ENCODE results near the gene POLE. TPM values are rescaled to one million over a fixed set of nuclear protein-coding genes. Genes with fewer than 3 reads are reported as not detected.

POLE gene
- total RNA-seq, 1 experiment from 2014 or later, result 96.1 TPM

- Histone ChIP-seq H3K4me1 (ENCODE audit: insufficient read depth, low read length) (no peaks in the 10 kb centered on the region), H3K27ac (ENCODE audit: low read length) (no peak overlapping the region), H3K9me3 (ENCODE audit: low read length) (no peaks in the 10 kb centered on the region), H3K9ac (ENCODE audit: low read length) (no peak overlapping the region), H3K4me3 (ENCODE audit: low read length) (no peak overlapping the region), H3K9me2 (replicated peaks; ENCODE audit: low read length) (no peaks in the 10 kb centered on the region), H3K4me2 (ENCODE audit: low read length) (no peak overlapping the region), H4K20me1 (ENCODE audit: low read length) (no peaks in the 10 kb centered on the region), H3K36me3 (ENCODE audit: low read depth, low read length) (peaks cover 10% of the 10 kb centered on the region), H3K27me3 (ENCODE audit: low read length) (no peaks in the 10 kb centered on the region), H3F3A (ENCODE audit: low read length, unreplicated experiment) (no peaks in the 10 kb centered on the region), H3K79me2 (ENCODE audit: low read length) (no peaks in the 10 kb centered on the region), H2AFZ (ENCODE audit: low read length) (no peak overlapping the region)
- DNase-seq (no peak), ATAC-seq (no peak)
- TF ChIP-seq EZH2phosphoT487 (IDR thresholded peaks at IDR 0.05; ENCODE audit: borderline replicate concordance, low read length) (no peak), EZH2 (IDR thresholded peaks at IDR 0.05; ENCODE audit: low read length, unreplicated experiment) (no peak), CTCF (conservative IDR thresholded peaks at IDR 0.05; ENCODE audit: low read depth, low read length) (no peak)
- no TSS peak for BruUV-seq (replicated peaks)
- POLR2A ChIA-PET (ENCODE audit: unreplicated experiment), result no interaction called here
- CTCF ChIA-PET, result no interaction called here
- intact Hi-C loops (cut with micrococcal nuclease), result no loop called here
Measured at GRCh38 chr12:132582582-132583410, 104.3 kb downstream of the POLE start.

- DNase-seq, result no peak
- no peak overlapping the region for H3K4me2 ChIP-seq (ENCODE audit: low read length)
- H2AFZ ChIP-seq (ENCODE audit: low read length), result no peak overlapping the region
- no peaks in the 10 kb centered on the region for H3F3A ChIP-seq (ENCODE audit: low read length, unreplicated experiment)
- no peaks in the 10 kb centered on the region for H3K4me1 ChIP-seq (ENCODE audit: insufficient read depth, low read length)
- H3K4me3 ChIP-seq (ENCODE audit: low read length), result no peak overlapping the region
- ChIA-PET POLR2A (ENCODE audit: unreplicated experiment) (no interaction called here), CTCF (no interaction called here)
- ATAC-seq, result no peak
- no peaks in the 10 kb centered on the region for H3K9me3 ChIP-seq (ENCODE audit: low read length)
- peaks cover 11% of the 10 kb centered on the region for H3K36me3 ChIP-seq (ENCODE audit: low read depth, low read length)
- H3K9me2 ChIP-seq (replicated peaks; ENCODE audit: low read length), result no peaks in the 10 kb centered on the region
- no peak overlapping the region for H3K9ac ChIP-seq (ENCODE audit: low read length)
- no TSS peak for BruUV-seq (replicated peaks)
- intact Hi-C loops (cut with micrococcal nuclease), result no loop called here
- TF ChIP-seq CTCF (conservative IDR thresholded peaks at IDR 0.05; ENCODE audit: low read depth, low read length), result no peak
- no peak for TF ChIP-seq EZH2 (IDR thresholded peaks at IDR 0.05; ENCODE audit: low read length, unreplicated experiment)
- no peak for TF ChIP-seq EZH2phosphoT487 (IDR thresholded peaks at IDR 0.05; ENCODE audit: borderline replicate concordance, low read length)
- H3K27ac ChIP-seq (ENCODE audit: low read length), result no peak overlapping the region
- H4K20me1 ChIP-seq (ENCODE audit: low read length), result no peaks in the 10 kb centered on the region
- no peaks in the 10 kb centered on the region for H3K79me2 ChIP-seq (ENCODE audit: low read length)
- H3K27me3 ChIP-seq (ENCODE audit: low read length), result no peaks in the 10 kb centered on the region
Measured at GRCh38 chr12:132582058-132582420, 105.1 kb downstream of the POLE start.

- H3K27me3 ChIP-seq (ENCODE audit: low read length), result no peaks in the 10 kb centered on the region
- no peaks in the 10 kb centered on the region for H3K9me2 ChIP-seq (replicated peaks; ENCODE audit: low read length)
- H2AFZ ChIP-seq (ENCODE audit: low read length), result no peak overlapping the region
- H3K79me2 ChIP-seq (ENCODE audit: low read length), result no peaks in the 10 kb centered on the region
- H3K9ac ChIP-seq (ENCODE audit: low read length), result no peak overlapping the region
- no peak overlapping the region for H3K4me3 ChIP-seq (ENCODE audit: low read length)
- ATAC-seq (no peak), DNase-seq (no peak)
- no peaks in the 10 kb centered on the region for H3F3A ChIP-seq (ENCODE audit: low read length, unreplicated experiment)
- H3K4me2 ChIP-seq (ENCODE audit: low read length), result no peak overlapping the region
- intact Hi-C loops (cut with micrococcal nuclease), result no loop called here
- no peaks in the 10 kb centered on the region for H4K20me1 ChIP-seq (ENCODE audit: low read length)
- peaks cover 11% of the 10 kb centered on the region for H3K36me3 ChIP-seq (ENCODE audit: low read depth, low read length)
- no TSS peak for BruUV-seq (replicated peaks)
- no peak overlapping the region for H3K27ac ChIP-seq (ENCODE audit: low read length)
- ChIA-PET CTCF (no interaction called here), POLR2A (ENCODE audit: unreplicated experiment) (no interaction called here)
- H3K9me3 ChIP-seq (ENCODE audit: low read length), result no peaks in the 10 kb centered on the region
- no peaks in the 10 kb centered on the region for H3K4me1 ChIP-seq (ENCODE audit: insufficient read depth, low read length)
- TF ChIP-seq EZH2phosphoT487 (IDR thresholded peaks at IDR 0.05; ENCODE audit: borderline replicate concordance, low read length) (no peak), EZH2 (IDR thresholded peaks at IDR 0.05; ENCODE audit: low read length, unreplicated experiment) (no peak), CTCF (conservative IDR thresholded peaks at IDR 0.05; ENCODE audit: low read depth, low read length) (no peak)
Measured at GRCh38 chr12:132581348-132582057, 105.6 kb downstream of the POLE start.
